WI38 (cell line): Measurements from ENCODE around the gene BSND.

Experiments used
- H3K4me3 ChIP-seq: 2 replicates; pipeline ENCODE4 v1.5.1; 2011; ENCODE audit warnings: low read depth, mild to moderate bottlenecking, control low read depth, low read length
- TF ChIP-seq, protein P1 (sequence below): IDR thresholded peaks from 2 replicates; pipeline ENCODE4 v1.5.1; 2012; ENCODE audit warnings: low read depth, mild to moderate bottlenecking, control low read depth, low read length

The BSND gene

GRCh38 chr1:55045430-55045829 lies 46.7 kb downstream of the BSND start:
- no peak overlapping the region for H3K4me3 ChIP-seq
- TF ChIP-seq, protein P1, sequence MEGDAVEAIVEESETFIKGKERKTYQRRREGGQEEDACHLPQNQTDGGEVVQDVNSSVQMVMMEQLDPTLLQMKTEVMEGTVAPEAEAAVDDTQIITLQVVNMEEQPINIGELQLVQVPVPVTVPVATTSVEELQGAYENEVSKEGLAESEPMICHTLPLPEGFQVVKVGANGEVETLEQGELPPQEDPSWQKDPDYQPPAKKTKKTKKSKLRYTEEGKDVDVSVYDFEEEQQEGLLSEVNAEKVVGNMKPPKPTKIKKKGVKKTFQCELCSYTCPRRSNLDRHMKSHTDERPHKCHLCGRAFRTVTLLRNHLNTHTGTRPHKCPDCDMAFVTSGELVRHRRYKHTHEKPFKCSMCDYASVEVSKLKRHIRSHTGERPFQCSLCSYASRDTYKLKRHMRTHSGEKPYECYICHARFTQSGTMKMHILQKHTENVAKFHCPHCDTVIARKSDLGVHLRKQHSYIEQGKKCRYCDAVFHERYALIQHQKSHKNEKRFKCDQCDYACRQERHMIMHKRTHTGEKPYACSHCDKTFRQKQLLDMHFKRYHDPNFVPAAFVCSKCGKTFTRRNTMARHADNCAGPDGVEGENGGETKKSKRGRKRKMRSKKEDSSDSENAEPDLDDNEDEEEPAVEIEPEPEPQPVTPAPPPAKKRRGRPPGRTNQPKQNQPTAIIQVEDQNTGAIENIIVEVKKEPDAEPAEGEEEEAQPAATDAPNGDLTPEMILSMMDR: no peak

GRCh38 chr1:55046871-55047270 lies 48.1 kb downstream of the BSND start:
- TF ChIP-seq, protein P1: no peak
- no peak overlapping the region for H3K4me3 ChIP-seq

- TF ChIP-seq, protein P1: no peak
- H3K4me3 ChIP-seq: no peak overlapping the region
These were observed 48.9 kb downstream of the BSND start for GRCh38 chr1:55047611-55048010.

GRCh38 chr1:55048453-55049270 lies 49.9 kb downstream of the BSND start:
- TF ChIP-seq, protein P1: no peak
- H3K4me3 ChIP-seq: no peak overlapping the region

DNA sequence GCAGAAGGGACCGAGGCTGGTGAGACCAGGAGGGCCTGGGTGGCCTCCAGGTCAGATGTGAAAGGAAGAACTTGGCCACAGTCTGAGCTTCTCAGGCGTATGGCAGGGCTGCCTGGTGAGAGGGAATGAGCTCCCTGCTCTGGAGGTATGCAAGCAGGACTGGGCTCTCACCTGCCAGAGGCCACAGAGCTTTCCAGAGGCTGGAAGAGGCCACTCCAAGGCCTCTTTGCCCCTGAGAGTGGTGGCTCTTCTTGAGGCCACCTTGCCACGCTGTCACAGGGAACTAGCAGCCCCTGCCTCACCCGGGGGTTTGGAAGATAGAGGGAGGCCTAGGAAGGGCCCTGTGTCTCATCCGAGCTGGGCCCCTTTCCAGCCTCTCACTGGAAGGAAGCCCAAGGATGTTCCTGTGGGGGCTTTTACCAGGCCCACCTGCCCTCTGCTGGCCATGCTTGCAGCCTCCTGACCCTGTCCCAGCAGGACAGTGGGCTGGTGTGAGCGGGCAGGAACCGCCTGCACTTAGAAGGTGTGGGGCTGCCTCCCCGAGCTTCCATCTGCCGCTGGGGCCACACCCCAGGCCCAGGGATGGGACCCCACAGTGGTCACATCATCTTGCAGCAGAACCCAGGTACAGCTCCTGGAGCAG lies 50.7 kb downstream of the BSND start:
- H3K4me3 ChIP-seq: no peak overlapping the region
- TF ChIP-seq, protein P1: no peak

DNA sequence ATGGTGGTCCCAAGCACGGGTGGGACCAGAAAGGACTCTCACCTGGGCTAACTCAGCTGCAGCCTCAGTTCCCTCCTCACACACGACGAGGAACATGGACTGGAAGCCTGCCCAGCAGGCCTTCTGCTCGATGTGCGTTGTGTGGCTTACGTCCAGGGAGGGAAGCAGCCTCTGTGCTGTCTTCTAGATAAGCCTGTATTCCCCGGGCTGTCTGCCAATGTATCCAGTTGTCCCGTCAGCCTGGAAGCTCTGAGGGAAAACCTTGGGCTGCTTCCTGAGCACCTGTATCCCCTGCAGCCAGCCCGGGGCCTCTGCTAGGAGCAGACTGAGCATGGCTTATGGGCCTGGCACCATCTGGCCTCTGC lies 51.2 kb downstream of the BSND start:
- TF ChIP-seq, protein P1: no peak
- H3K4me3 ChIP-seq: no peak overlapping the region

- no peak overlapping the region for H3K4me3 ChIP-seq
- TF ChIP-seq, protein P1: no peak
These were observed 51.5 kb downstream of the BSND start for GRCh38 chr1:55050283-55050682.
